ENCODE measurements around the gene GATAD2A.
"Not testable (repeated sequence)": the region's sequence is repeated elsewhere in the genome, so short reads cannot be mapped to it uniquely, and the experiment has no call there.

GATAD2A gene

DNA sequence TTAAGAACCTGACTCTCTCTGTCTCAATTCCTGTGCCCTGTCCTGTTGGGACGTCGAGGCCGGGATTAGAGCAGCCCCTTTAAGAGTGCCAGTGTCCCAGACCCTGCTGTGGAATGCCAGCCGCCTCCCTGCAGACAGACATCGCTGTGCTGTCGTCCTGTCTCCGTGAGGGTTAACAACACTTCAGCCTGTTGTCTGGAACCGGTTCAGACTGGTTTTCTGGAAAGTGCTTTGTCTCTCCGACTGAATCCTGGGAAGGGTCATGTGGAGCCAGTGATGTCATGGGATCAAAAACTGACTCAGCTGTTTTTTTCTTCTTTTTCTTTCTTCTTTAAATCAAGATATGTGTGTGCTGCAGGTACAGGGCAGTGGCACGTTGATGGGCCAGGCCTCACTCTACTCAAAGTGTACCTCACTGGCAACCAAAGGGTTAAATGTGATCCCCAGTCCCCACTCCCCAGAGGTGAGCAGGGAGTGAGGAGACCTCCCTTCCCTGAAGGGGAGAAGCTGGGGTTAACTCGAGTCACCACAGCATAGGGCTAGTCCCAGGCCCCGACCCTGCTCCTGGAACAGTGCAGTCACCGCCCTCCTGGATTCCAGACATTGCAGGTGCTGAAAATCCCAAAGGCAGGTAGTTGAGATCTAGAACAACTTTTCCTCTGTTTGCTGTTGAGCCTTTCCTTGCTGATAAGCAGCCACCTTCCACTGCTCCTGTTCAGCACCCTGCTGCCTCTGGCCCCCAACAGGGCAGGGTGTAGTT lies 59.0 kb downstream of the GATAD2A start:
- DNase-seq (ENCODE audit: low read depth in 2 of 2) = no peak

DNA sequence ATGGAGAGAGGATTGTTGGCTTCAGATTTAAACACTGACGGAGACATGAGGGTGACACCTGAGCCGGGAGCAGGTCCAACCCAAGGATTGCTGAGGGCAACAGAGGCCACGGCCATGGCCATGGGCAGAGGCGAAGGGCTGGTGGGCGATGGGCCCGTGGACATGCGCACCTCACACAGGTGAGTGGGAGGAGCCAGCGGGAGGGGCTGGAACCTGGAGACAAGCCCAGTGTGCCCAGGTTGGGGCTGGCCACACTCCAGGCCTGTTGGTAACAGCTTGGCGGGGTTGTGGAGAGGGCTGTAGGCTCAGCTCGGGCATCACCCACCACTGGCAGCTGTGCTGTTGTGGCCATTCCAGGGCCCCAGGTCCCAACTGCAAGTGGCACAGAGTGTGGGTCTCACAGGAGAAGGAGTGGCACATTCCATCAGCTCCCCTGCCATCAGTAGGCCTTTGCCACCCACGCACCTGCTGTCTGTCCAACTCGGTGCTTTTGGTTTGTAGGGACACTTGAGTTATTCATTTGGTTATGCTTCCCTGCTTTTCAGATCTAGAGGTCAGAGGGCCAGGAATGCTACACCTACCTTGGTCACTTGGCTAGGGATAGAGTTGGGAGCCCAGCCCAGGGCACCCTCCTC lies 60.1 kb downstream of the GATAD2A start:
- DNase-seq (ENCODE audit: low read depth in 2 of 2) = no peak

DNA sequence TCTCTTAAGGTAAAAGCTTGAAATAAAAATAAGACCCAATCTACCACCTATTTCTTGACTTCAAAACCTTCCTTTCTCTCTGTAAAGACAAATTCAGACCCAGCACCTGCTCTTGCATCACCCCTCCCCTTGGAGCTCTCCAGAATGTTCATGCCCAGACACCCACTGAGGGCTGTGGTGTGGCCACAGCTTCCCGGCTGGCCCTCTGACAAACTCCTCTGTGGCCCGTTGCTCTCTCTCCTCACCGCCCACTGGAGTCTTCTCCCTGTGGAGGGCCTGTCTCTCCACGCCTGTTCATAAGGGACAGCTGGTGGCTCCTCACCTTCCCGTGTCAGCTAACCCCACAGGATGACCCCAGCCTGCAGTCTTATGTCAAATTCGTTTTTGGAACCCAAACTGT lies 60.7 kb downstream of the GATAD2A start:
- DNase-seq (ENCODE audit: low read depth in 2 of 2) = no peak

DNA sequence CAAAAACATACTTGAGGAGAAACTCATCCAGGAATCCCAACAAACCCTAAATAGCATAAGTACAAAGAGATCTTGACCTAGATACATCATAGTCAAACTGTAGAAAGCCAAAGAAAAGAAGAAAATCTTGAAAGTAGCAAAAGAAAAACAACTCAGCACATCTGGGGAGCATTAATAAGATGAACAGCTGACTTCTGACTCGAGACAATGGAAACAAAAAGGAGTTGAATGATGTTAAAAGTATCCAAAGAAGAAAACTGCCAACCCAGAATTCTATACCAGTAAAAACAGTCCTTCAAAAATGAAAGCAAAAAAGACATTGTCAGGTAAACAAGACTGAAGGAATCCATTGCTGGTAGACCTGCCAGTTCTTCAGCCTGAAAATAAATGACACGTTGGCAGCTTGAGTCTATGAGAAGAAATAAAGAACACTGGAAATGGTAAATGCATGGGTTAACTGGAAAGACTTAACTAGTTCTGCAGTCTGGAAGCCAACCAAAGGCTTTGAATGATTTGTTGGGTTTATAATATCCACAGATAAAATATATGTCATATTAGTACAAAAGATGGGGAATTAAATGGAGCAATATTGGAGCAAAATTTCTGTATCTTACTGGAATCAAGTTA lies 63.1 kb downstream of the GATAD2A start:
- no peak for DNase-seq (ENCODE audit: low read depth in 2 of 2)

DNA sequence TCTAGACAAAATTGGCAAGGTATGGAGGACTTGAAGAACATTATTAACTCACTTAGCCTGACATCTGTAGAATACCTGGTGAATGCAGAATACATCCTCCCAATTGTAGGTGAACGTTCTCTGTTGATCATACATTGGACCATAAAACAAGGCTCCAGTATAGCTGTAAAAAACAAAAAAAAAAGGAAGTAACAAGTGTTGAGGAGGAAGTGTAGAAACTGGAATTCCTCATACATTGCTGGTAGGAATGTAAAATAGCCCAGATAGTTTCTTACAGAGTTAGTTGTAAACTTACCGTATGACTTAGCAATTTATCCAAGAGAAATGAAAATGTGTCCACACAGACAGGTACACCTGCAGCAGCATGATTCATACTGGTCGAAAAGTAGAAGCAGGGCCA lies 65.1 kb downstream of the GATAD2A start:
- DNase-seq (ENCODE audit: low read depth in 2 of 2) = no peak

DNA sequence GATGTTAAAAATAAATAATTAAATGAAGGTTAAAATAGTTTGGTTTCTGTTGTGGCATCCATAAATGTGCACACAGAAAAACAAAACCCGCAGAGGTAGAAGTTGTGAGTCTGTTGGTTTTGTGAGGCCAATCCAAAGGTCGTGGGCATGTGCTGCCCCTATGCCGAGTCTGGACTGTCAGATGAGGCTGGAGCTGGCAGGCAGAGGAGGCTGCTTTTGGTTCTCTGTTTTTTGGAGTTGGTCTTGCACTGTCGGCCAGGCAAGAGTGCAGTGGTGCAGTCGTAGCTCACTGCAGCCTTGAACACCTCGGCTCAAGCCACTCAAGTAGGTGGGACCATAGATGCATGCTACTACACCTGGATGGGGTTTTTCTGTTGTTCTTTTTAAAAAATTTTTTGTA lies 66.2 kb downstream of the GATAD2A start:
- no peak for DNase-seq (ENCODE audit: low read depth in 2 of 2)

DNA sequence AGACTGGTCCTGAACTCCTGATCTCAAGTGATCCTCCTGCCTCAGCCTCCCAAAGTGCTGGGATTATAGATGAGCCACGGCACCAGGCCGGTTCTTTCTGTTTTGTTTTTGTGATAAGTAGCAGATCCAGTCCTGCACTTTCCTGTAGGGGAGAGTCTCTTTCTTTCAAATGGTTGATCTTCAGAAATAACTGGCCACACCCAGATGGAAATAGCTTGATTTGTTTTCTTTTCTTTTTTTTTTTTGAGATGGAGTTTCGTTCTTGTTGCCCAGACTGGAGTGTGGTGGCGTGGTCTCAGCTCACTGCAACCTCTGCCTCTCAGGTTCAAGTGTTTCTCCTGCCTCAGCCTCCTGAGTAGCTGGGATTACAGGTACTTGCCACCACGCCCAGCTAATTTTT lies 66.6 kb downstream of the GATAD2A start:
- not testable (repeated sequence) for DNase-seq (ENCODE audit: low read depth in 2 of 2)

DNA sequence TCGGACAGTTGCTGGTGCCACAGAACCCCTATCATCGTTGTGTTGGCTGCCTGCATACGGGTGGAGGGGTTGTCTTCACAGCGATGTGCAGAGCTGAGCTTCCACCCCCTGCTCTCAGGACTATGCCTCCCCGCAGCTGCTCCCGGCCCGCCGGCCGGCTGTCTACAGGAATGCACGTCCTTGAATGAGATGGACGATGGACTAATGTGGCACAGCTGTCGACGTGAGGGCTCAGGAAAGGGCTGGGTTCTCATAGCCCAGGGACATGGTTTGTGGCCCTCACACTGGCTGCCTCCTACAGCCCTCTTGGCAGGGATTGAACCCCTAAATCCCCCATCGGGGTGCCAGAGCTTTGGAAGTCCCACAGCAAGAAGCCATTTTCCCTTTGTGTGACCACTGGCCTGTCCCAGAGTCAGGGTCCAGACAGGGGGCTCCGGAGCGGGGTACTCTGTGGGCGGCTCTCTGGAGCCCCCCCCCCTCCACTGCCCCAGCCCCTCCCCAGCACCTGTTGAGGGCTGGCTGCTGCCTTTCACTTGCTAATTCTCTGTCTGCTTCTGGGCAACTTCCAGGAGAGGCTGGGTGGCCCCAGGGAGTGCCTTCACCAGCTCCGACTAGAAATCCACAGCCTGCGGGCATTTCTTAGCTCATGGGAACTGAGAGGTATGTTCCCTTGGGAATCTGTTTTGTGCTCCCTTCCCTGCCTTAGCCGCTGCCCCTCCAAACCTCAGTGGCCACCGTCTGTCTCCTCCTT lies 69.7 kb downstream of the GATAD2A start:
- no peak for DNase-seq (ENCODE audit: low read depth in 2 of 2)

DNA sequence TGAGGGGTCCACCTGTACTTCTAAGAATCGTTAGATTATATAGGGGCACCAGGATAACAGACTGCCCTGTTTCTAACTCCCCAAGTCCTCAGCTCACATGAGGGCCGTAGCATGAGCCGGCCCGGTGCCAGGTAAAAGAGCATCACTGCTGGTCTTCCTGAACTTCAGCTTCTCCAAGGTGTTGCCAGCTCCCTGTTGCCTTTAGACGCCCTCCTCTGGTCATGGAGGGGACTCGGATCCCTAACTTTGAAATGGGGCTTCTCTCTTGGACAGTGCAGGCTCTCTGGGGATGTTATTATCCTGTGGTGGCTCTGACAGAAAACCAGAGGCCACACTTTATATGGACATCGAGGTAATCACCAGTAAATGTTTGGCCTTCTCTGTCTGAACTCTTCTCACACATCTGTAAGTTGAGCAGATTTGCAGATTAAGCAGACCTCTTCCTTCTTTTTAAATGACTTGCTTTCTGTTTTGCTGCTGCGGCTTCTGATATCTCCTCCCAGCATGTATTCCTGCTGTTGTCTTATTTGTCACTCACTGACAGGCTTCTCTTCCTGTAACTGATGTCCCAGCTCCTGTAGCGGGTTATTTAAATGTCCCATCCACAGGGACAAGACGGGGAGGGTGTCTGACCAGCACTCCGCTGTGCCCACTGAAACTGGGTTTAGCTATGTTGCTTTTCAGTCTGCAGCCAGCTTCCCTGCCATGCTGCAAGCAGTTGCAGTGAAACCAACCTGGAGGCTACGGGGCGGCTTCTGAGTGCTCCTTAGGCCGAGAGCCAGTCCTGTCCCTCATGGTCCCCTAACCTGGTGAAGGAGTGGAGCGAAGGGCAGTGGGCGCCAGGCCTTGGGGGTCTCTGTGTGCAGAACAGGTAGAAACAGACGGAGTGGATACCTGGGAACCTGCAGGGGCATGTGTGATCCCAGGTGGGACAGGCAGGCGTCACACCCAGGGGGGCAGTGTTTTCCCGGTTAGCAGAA lies 70.7 kb downstream of the GATAD2A start:
- DNase-seq (ENCODE audit: low read depth in 2 of 2) = no peak

DNA sequence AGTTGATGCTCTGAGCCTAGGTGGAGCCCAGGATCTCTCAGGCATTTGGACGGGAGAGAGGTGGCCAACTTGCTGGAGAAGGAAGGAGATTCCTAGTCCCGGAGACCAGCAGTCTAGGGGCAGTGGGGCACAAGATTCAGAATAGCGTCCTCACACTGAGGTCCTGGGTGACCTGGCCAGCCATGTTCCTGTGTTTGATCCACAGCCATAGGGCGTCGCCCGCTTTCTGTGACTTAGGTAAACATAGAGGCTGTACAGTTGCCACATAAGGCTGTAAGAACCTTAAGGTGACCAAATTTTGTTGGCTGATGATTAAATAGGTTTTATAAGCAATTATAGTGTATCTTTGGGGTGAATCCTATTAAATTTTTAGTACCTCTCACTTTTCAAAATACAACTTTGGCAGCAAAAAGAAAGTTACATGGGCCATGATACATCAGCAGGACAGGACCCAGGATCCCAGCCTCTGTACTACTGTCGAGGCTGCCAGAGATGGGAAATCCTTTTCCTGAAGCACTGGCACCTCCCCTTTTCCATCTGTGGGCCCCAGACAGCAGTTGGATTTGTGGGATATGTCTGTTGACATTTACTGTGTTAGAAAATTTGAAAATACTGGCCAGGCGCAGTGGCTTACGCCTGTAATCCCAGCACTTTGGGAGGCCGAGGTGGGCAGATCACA lies 72.4 kb downstream of the GATAD2A start:
- DNase-seq (ENCODE audit: low read depth in 2 of 2) = no peak

DNA sequence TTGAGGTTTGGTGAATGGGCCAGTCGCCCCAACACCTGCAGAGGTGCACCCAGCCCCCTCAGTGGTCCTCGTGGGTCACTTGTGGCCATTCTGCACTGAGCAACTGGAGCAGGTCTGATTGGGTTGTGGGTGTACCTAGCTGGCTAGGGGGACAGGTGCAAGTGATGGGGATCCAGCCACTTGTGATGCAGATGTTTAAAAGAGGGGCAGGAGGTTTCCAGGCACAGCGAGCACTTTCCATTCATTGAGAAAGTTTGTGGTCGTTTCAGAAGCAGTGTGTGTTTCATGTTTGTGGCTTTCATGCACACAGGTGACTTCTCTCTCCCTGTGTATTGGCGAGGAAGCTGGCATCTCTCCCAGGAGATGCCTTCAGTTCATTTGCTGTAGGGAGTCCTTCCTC lies 75.2 kb downstream of the GATAD2A start:
- no peak for DNase-seq (ENCODE audit: low read depth in 2 of 2)

DNA sequence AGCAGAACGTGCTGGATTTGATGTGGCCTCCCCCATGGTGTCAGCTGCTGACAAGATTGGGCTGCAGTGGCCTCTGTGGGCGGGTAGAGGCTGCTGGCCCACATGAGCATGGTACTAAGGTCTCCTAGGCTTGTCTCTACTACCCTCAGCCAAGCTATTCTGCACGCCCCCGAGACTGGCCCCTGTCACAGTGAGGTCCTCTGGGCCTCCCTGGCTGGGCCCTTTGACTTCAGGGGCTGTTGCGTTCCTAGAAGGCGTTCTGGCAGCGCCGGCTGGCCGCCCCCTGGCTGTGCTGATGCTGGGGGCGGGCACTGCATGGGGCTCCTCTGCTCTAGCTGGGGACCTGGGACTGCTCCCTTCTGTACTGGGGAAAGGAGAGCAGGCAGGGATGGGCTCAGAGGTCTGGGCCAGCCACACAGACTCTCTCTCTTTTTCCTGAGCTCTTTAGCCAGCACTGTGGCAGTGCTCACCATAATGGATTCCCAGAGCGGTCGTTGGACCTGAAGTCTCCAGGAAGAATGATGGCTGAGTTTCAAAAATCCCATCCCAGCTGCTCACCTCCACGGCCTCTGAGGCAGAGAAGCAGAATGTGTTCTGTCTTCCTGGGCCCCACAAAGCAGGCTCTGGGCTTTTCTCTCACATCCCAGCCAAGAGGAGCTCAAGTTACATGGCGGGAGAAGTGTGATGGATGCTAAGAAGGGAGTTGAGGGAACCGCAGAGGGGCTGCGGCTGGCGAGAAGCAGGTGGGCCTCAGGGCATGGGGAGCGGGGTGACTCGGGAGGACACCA lies 77.5 kb downstream of the GATAD2A start:
- no peak for DNase-seq (ENCODE audit: low read depth in 2 of 2)

DNA sequence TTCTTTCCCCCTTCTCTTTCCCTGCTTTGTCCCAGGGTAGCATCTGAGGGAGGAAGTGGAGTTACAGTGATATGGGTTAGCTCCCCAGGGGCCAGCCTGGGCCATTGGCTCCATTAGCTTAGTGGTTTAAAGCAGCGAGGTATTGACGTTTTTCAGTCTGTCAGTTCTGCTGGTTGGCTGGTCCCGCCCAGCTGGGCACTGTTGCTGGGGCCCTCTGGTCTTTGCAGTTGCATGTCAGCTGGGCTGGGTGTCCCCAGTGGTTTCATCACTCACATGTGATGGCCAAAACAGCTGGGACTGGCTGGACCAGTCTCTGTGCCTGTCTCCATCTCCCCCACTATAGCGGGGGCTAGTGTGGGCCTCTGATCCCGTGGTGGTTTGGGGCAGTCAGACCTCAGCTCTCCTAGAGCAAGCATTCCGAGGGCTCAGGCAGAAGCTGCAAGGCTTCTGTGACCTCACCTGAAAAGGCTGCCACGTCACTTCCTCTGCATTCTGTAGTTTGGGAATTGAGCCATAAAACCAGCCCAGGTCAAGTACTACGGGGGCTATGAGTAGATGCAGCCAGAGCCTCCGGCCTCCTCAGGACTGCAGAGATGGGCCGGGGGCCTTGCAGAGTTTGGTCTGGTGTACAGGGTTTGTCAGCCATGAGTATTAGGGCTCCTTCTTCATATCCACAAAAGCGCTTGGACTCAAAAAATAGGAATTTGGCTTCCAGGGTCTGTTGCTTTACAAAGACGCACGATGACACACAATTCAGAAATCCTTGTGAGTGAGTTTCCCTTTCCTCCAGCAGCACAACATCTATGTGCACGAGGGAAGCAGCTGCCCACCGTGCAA lies 79.9 kb downstream of the GATAD2A start:
- DNase-seq (ENCODE audit: low read depth in 2 of 2) = no peak

DNA sequence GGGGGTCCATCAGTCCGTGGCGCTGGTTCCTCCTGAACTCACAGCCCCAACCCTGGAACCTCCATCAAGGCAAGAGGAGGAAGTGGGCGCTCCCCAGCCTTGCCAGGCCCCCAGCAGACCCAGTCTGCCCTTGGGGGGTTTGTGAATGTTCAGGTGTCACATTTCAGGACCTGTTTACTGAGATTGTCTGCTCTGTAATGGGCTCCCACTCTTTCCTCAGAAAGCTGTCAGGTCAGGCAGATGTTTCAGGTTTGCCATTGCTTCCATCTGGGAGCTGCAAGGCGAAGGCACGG lies 80.5 kb downstream of the GATAD2A start:
- DNase-seq (ENCODE audit: low read depth in 2 of 2) = no peak

DNA sequence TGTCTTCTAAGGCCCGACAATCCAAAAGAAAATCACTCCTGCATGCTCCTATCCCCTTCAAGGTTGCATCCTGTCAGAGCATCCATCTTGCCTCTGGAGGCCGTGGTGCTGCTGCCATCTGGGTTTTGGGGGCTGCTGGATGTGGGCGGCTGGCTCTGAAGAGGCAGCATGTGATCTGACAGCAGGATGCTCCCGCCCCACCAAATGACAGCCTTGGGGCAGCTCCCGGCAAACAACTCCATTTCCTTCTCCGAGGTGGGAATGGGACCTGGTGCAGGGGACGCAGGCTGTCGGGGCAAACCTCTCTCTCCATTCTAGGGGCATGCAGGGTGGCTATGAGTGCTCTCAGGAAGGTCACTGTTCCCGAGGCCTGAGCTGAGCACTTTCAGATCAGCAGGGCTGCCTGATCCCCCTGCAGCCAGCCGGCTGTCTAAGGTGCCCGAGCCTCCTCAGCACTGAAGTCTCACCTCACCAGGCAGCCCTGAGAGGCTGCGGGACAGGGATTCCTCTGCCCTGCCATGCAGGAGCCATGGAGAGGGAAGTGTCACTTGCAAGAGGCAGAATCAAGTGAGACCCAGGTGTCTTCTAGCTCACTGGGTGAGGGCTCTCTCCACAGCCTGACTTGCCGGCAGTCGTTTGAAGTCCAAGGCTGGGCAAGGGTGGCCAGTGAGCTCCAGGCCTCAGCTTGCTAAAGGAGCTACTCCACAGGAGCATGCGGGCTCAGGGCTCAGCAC lies 81.0 kb downstream of the GATAD2A start:
- DNase-seq (ENCODE audit: low read depth in 2 of 2) = no peak

DNA sequence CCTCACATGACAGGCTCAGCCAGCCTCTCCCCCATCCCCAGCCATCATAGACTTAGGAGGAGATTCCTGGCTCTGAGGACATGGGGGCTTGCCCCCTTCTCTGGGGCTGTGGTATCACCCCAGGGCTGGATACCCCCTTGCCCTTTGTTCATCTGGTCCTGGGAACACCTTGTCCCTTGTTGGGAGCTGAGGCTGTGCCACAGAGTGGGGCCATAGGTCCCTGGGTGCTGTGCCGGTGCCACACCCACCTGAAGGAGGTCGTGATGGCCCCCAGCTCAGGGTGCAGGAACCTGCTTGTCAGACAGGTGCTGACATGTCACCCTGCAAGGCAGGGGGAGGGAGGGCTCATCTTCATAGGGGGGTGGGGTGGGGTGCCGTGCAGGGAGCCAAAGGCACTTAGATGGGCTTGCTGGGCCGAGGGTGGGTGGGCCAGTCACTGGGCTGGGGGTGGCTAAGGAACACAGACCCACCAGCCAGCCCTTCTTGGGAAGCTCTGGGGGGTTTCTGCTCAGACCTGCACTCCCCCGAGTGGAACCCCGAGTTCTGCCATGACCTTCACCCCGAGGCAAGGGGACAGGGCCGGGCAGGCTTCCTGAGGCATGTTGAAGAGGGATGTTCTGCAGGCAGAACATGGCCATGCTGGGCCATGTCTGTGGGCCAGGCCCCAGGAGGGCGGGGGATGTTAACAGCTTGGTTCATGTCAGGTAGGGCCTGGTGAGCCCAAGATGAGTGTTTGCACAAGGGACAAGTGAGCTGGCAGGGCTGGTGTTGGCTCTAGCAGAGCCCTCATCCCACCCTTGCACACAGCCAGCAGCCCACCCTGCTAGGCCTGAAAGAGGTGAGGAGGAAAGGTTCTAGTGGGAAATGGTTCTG lies 81.8 kb downstream of the GATAD2A start:
- no peak for DNase-seq (ENCODE audit: low read depth in 2 of 2)

Data from stimulated activated CD4-positive, alpha-beta T cell treated with anti-CD3 and anti-CD28 coated beads, Interleukin-15, amount 100 ng/mL, for 48 hours (primary cell).